HepG2 (cell line): Measurements from ENCODE around the gene SH3BP2. TPM values are rescaled to one million over a fixed set of nuclear protein-coding genes. Genes with fewer than 3 reads are reported as not detected.

ENCODE experiments used
- ATAC-seq: fragments of 200-7000 bp; cut with Tn5 transposase; 3 replicates; pipeline ENCODE4 v1.9.1; 2020; ENCODE audit warnings: mild to moderate bottlenecking, moderate library complexity
- BruUV-seq: library from RNA; stranded (reverse); fragments of 400-500 nt; replicated peaks from 2 replicates; lab custom pipeline; 2021; lab: Mats Ljungman, UMichigan
- CTCF ChIA-PET: fragments of 300-600 bp; formaldehyde crosslinking; extraction: SDS; loops from one replicate; lab custom pipeline; 2021; ENCODE audit warnings: low total read pairs, inconsistent platforms, low intra/inter-chr PET ratio; lab: Yijun Ruan, JAX
- POLR2A ChIA-PET: fragments of 350-600 bp; sonication (Branson Sonifier 250); formaldehyde crosslinking; loops from one replicate; lab custom pipeline; 2020; ENCODE audit warnings: antibody characterized with exemption, inconsistent platforms; lab: Yijun Ruan, JAX
- DNase-seq: peaks from one replicate; pipeline ENCODE4 v3.0.0-alpha.2; 2015; ENCODE audit warnings: low spot score
- FAIRE-seq: peaks from 3 replicates; lab custom pipeline; 2011; peaks lifted over from hg19 to GRCh38; lab: Jason Lieb, UNC
- H2AFZ ChIP-seq: one replicate; pipeline ENCODE4 v1.6.1; 2011; ENCODE audit warnings: low read length, inconsistent platforms
- H3K27ac ChIP-seq: fragments of 300-600 bp; 3 replicates; pipeline ENCODE4 v1.8.0; 2011; ENCODE audit warnings: mixed run types, mild to moderate bottlenecking, mixed read lengths, low read length, inconsistent platforms; ENCODE audit not compliant: insufficient read depth; ENCODE audit errors: extremely low read length
- H3K27me3 ChIP-seq, 2 experiments: fragments of 200-600 bp in 1 of 2; 2 replicates in 1 of 2; 3 replicates in 1 of 2; pipeline versions ENCODE4 v1.6.0 to v1.8.0; 2011; ENCODE audit warnings: low read length in 2 of 2, mild to moderate bottlenecking in 2 of 2, moderate library complexity in 2 of 2, inconsistent platforms in 1 of 2; ENCODE audit not compliant: insufficient read depth in 2 of 2, control insufficient read depth in 1 of 2
- H3K36me3 ChIP-seq, 2 experiments: fragments of 200-600 bp in 1 of 2; replicated peaks in 1 of 2; 2 replicates in 1 of 2; 3 replicates in 1 of 2; pipeline versions ENCODE4 v1.5.1 to v1.8.0; 2011; ENCODE audit warnings: low read length in 2 of 2, inconsistent platforms in 1 of 2; ENCODE audit not compliant: insufficient read depth in 2 of 2, control insufficient read depth in 1 of 2
- H3K4me1 ChIP-seq: 2 replicates; pipeline ENCODE4 v1.5.1; 2012; ENCODE audit warnings: low read length, inconsistent platforms; ENCODE audit not compliant: insufficient read depth
- H3K4me2 ChIP-seq: 2 replicates; pipeline ENCODE4 v1.6.0; 2011; ENCODE audit warnings: low read depth, low read length, inconsistent platforms
- H3K4me3 ChIP-seq, 3 experiments: fragments of 200-600 bp in 1 of 3; sonication (generic), shearing (Covaris generic) in 1 of 3; replicated peaks in 1 of 3; 2 replicates each; pipeline ENCODE4 v1.5.1; 2011 to 2016; ENCODE audit warnings: low read length in 3 of 3, inconsistent platforms in 2 of 3, low read depth in 2 of 3, mild to moderate bottlenecking in 2 of 3, control low read depth in 1 of 3, mixed read lengths in 1 of 3; ENCODE audit not compliant: insufficient read depth in 1 of 3
- H3K79me2 ChIP-seq: one replicate; pipeline ENCODE4 v1.6.1; 2011; ENCODE audit warnings: low read length, inconsistent platforms; ENCODE audit not compliant: insufficient read depth
- H3K9ac ChIP-seq: 2 replicates; pipeline ENCODE4 v1.6.0; 2011; ENCODE audit warnings: mild to moderate bottlenecking, low read depth, low read length, inconsistent platforms; ENCODE audit not compliant: insufficient read depth
- H3K9me3 ChIP-seq: 2 replicates; pipeline ENCODE4 v1.5.1; 2012; ENCODE audit warnings: mild to moderate bottlenecking, low read length
- H4K20me1 ChIP-seq: 2 replicates; pipeline ENCODE4 v1.6.0; 2011; ENCODE audit warnings: inconsistent platforms, mild to moderate bottlenecking, low read length, moderate library complexity; ENCODE audit not compliant: insufficient read depth
- HMGA1 ChIP-seq: sonication (generic); formaldehyde crosslinking; conservative IDR thresholded peaks from 2 replicates; pipeline ENCODE4 v1.4.0; 2020; ENCODE audit warnings: missing genetic modification reagents
- MXI1 ChIP-seq: IDR thresholded peaks from 3 replicates; pipeline ENCODE4 v1.6.1; 2012; ENCODE audit warnings: low read depth, low read length, inconsistent platforms, borderline replicate concordance
- NFATC3 ChIP-seq: sonication (generic); formaldehyde crosslinking; IDR thresholded peaks from 2 replicates; pipeline ENCODE4 v1.5.1; 2020; ENCODE audit warnings: mild to moderate bottlenecking, missing genetic modification reagents
- PHF21A ChIP-seq: sonication (generic); formaldehyde crosslinking; IDR thresholded peaks from 2 replicates; pipeline ENCODE4 v1.5.0; 2020; ENCODE audit warnings: mild to moderate bottlenecking, missing genetic modification reagents
- SP5 ChIP-seq: IDR thresholded peaks from 2 replicates; pipeline ENCODE4 v1.6.1; 2016; ENCODE audit warnings: low read depth, borderline replicate concordance
- ZNF138 ChIP-seq: sonication (generic); formaldehyde crosslinking; IDR thresholded peaks from 2 replicates; pipeline ENCODE4 v1.5.0; 2020; ENCODE audit warnings: mild to moderate bottlenecking, low read depth, missing genetic modification reagents
- ZNF34 ChIP-seq: sonication (generic); formaldehyde crosslinking; IDR thresholded peaks from 2 replicates; pipeline ENCODE4 v1.4.0; 2020; ENCODE audit warnings: mild to moderate bottlenecking, missing genetic modification reagents, borderline replicate concordance
- ZNF44 ChIP-seq: sonication (generic); formaldehyde crosslinking; IDR thresholded peaks from 2 replicates; pipeline ENCODE4 v1.5.1; 2020; ENCODE audit warnings: mild to moderate bottlenecking, missing genetic modification reagents
- ZNF558 ChIP-seq: sonication (generic); formaldehyde crosslinking; IDR thresholded peaks from 2 replicates; pipeline ENCODE4 v1.9.0; 2022; ENCODE audit warnings: mild to moderate bottlenecking, missing genetic modification reagents, borderline replicate concordance
- ZNF713 ChIP-seq: sonication (generic); formaldehyde crosslinking; IDR thresholded peaks from 2 replicates; pipeline ENCODE4 v1.4.0; 2020; ENCODE audit warnings: mild to moderate bottlenecking, missing genetic modification reagents
- ZNF720 ChIP-seq: sonication (generic); formaldehyde crosslinking; IDR thresholded peaks from 2 replicates; pipeline ENCODE4 v1.4.0; 2020; ENCODE audit warnings: missing genetic modification reagents
- ZNF724P ChIP-seq: sonication (generic); formaldehyde crosslinking; IDR thresholded peaks from 2 replicates; pipeline ENCODE4 v1.8.0; 2022; ENCODE audit warnings: missing genetic modification reagents, borderline replicate concordance
- ZNF777 ChIP-seq: sonication (generic); formaldehyde crosslinking; IDR thresholded peaks from 2 replicates; pipeline ENCODE4 v1.4.0; 2020; ENCODE audit warnings: missing genetic modification reagents
- ZZZ3 ChIP-seq: sonication (generic); formaldehyde crosslinking; IDR thresholded peaks from 2 replicates; pipeline ENCODE4 v1.4.0; 2020; ENCODE audit warnings: missing genetic modification reagents, mild to moderate bottlenecking, borderline replicate concordance
- WGBS: methylation state at CpG from one replicate; pipeline ENCODE4 v1.1.6; 2017; ENCODE audit warnings: low lambda C conversion rate; 5-methylcytosine and 5-hydroxymethylcytosine counted together
- in situ Hi-C: cut with HindIII; loops from 2 replicates; pipeline ENCODE4 v1.10.0; 2017; ENCODE audit warnings: low pct_unique_long_range_greater_than_20kb; ENCODE audit not compliant: extremely low pct_ligation_motif_present
- intact Hi-C: fragments of 100-400 bp; cut with micrococcal nuclease; formaldehyde crosslinking; loops from one replicate; pipeline ENCODE4 v1.10.0; 2022; ENCODE audit not compliant: unreplicated experiment
- polyA plus RNA-seq, 8 experiments: library from polyadenylated mRNA; depleted of rRNA in 3 of 8; stranded (reverse) in 7 of 8; unstranded in 1 of 8; fragments of >200 nt; fragmentation: Illumina TruSeq in 4 of 8; extraction: Trizol in 4 of 8; gene quantifications; 2 replicates each; pipeline versions ENCODE4 v1.2.1 to v1.2.3, GENCODE V29; 2011 to 2016; ENCODE audit warnings: low read depth in 4 of 8, missing spikeins in 1 of 8, mixed read lengths in 1 of 8; ENCODE audit not compliant: insufficient read depth in 1 of 8
- total RNA-seq, 5 experiments: library from RNA; depleted of rRNA; stranded (reverse); fragments of >200 nt; fragmentation: Illumina TruSeq; extraction: Trizol; gene quantifications; 2 replicates each; pipeline ENCODE4 v1.2.3, GENCODE V29; 2016; ENCODE audit warnings: low read depth in 1 of 5
- TF ChIP-seq, protein P1 (sequence below): sonication (generic); formaldehyde crosslinking; IDR thresholded peaks from 2 replicates; pipeline ENCODE4 v1.4.0; 2020; ENCODE audit warnings: missing genetic modification reagents
- TF ChIP-seq, protein P2 (sequence below): sonication (generic); formaldehyde crosslinking; IDR thresholded peaks from 2 replicates; pipeline ENCODE4 v1.5.0; 2020; ENCODE audit warnings: mild to moderate bottlenecking, missing genetic modification reagents
- TF ChIP-seq, protein P3 (sequence below): sonication (generic); formaldehyde crosslinking; IDR thresholded peaks from 2 replicates; pipeline ENCODE4 v1.5.1; 2020; ENCODE audit warnings: mild to moderate bottlenecking, moderate library complexity, missing genetic modification reagents
- TF ChIP-seq, protein P4 (sequence below): sonication (generic); formaldehyde crosslinking; IDR thresholded peaks from 2 replicates; pipeline ENCODE4 v1.8.1; 2023; ENCODE audit warnings: mild to moderate bottlenecking, missing genetic modification reagents

SH3BP2 gene
- total and polyA plus RNA-seq, 2 of the 13 experiments (the other 11 are each of a cell fraction or from before 2014, with no cell fraction given): 16.9 to 34.5 TPM

DNA sequence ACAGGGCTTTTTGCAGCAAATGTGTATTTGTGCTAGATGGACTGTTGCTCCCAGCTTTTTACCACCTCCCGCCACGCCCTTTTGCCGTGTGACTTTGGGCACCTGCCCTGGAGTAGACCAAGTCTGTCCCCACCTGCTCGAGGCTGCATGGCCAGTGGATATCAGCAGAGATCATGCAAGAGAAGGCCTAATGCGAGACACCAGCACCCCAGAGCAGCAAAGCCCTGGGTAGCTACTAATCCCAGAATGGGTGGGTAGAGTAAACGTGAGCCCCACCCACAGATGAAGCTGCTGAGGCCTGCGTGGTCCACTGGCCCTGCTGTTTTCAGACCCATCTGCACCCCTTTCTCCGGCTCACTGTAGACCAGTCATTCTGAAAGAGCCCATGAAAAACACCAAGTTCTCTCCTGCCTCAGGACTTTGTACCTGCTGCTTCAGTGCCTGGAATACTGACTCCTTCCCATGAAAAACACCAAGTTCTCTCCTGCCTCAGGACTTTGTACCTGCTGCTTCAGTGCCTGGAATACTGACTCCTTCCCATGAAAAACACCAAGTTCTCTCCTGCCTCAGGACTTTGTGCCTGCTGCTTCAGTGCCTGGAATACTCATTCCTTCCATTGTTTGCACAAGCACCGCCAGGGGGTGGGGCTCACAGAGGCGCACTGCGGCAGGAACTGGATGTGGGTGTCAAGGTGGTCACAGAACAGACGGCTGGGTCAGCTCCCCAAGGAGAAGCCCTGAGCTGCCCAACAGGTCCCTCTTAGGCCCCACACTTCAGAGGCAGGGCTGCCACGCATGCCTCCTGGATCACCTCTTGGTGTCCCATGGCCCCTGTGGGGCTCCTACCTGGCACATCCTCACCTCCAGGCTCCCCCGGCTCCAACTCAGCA is 31.6 kb upstream of the SH3BP2 start:
- H3K4me2 ChIP-seq: peak overlapping the region; percentile 98
- FAIRE-seq: peak; percentile 100
- TF ChIP-seq, protein P1, sequence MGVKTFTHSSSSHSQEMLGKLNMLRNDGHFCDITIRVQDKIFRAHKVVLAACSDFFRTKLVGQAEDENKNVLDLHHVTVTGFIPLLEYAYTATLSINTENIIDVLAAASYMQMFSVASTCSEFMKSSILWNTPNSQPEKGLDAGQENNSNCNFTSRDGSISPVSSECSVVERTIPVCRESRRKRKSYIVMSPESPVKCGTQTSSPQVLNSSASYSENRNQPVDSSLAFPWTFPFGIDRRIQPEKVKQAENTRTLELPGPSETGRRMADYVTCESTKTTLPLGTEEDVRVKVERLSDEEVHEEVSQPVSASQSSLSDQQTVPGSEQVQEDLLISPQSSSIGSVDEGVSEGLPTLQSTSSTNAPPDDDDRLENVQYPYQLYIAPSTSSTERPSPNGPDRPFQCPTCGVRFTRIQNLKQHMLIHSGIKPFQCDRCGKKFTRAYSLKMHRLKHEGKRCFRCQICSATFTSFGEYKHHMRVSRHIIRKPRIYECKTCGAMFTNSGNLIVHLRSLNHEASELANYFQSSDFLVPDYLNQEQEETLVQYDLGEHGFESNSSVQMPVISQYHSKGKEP (CRISPR knock-in tag): no peak
- peak; percentile 89 for TF ChIP-seq ZNF777 (CRISPR knock-in tag)
- no peak for TF ChIP-seq ZNF558 (CRISPR knock-in tag)
- peak; percentile 83 for TF ChIP-seq SP5 (CRISPR knock-in tag)
- TF ChIP-seq NFATC3 (CRISPR knock-in tag): no peak
- TF ChIP-seq ZNF720 (CRISPR knock-in tag): no peak
- TF ChIP-seq, protein P2, sequence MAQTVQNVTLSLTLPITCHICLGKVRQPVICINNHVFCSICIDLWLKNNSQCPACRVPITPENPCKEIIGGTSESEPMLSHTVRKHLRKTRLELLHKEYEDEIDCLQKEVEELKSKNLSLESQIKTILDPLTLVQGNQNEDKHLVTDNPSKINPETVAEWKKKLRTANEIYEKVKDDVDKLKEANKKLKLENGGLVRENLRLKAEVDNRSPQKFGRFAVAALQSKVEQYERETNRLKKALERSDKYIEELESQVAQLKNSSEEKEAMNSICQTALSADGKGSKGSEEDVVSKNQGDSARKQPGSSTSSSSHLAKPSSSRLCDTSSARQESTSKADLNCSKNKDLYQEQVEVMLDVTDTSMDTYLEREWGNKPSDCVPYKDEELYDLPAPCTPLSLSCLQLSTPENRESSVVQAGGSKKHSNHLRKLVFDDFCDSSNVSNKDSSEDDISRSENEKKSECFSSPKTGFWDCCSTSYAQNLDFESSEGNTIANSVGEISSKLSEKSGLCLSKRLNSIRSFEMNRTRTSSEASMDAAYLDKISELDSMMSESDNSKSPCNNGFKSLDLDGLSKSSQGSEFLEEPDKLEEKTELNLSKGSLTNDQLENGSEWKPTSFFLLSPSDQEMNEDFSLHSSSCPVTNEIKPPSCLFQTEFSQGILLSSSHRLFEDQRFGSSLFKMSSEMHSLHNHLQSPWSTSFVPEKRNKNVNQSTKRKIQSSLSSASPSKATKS: no peak
- TF ChIP-seq, protein P3, sequence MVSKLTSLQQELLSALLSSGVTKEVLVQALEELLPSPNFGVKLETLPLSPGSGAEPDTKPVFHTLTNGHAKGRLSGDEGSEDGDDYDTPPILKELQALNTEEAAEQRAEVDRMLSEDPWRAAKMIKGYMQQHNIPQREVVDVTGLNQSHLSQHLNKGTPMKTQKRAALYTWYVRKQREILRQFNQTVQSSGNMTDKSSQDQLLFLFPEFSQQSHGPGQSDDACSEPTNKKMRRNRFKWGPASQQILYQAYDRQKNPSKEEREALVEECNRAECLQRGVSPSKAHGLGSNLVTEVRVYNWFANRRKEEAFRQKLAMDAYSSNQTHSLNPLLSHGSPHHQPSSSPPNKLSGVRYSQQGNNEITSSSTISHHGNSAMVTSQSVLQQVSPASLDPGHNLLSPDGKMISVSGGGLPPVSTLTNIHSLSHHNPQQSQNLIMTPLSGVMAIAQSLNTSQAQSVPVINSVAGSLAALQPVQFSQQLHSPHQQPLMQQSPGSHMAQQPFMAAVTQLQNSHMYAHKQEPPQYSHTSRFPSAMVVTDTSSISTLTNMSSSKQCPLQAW (CRISPR knock-in tag): peak; percentile 21; the same call in 1 of the 2 replicates
- TF ChIP-seq, protein P4, sequence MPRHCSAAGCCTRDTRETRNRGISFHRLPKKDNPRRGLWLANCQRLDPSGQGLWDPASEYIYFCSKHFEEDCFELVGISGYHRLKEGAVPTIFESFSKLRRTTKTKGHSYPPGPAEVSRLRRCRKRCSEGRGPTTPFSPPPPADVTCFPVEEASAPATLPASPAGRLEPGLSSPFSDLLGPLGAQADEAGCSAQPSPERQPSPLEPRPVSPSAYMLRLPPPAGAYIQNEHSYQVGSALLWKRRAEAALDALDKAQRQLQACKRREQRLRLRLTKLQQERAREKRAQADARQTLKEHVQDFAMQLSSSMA (CRISPR knock-in tag): no peak
- no peak for TF ChIP-seq MXI1
- TF ChIP-seq PHF21A (CRISPR knock-in tag): peak; percentile 37
- no peak for TF ChIP-seq ZZZ3
- no peak for TF ChIP-seq ZNF713 (CRISPR knock-in tag)
- TF ChIP-seq ZNF34 (CRISPR knock-in tag): 0 out of 2 replicates have a peak, but pooled peaks have one; percentile 70
- no peak for TF ChIP-seq HMGA1
- TF ChIP-seq ZNF724P (CRISPR knock-in tag): no peak
- no peak for TF ChIP-seq ZNF138
- peak; percentile 27; the same call in 1 of the 2 replicates for TF ChIP-seq ZNF44 (CRISPR knock-in tag)

More for the DNA sequence above, 31.6 kb upstream of the SH3BP2 start:
- Histone ChIP-seq H3K4me3 (peak overlapping the region; percentile 44 to 73 (median 63)), H3K36me3 (no peaks in the 10 kb centered on the region), H3K27me3 (no peaks in the 10 kb centered on the region), H3K79me2 (no peaks in the 10 kb centered on the region), H3K4me1 (peaks cover 45% of the 10 kb centered on the region), H2AFZ (peak overlapping the region; percentile 50), H3K27ac (peak overlapping the region; percentile 80), H3K9ac (peak overlapping the region; percentile 72), H4K20me1 (no peaks in the 10 kb centered on the region), H3K9me3 (no peaks in the 10 kb centered on the region)
- CTCF ChIA-PET: no interaction called here
- WGBS: 2% methylated on average over 7 of the region's 14 CpGs
- in situ Hi-C loops: no loop called here
- ATAC-seq (peak; percentile 87), DNase-seq (peak; percentile 86)
- TSS peak; percentile 95 for BruUV-seq
- POLR2A ChIA-PET: interaction anchor here (1.2 to 3.9 kb wide), 7 partner anchors 9 to 225 kb away, joined by 4 to 60 read pairs (median 6); partner anchors contain the start of gene SH3BP2
- intact Hi-C loops: loop anchor here (2.0 kb wide), 2 partner anchors 30 to 40 kb away; no protein-coding TSS in a partner anchor
